Limb (tissue), 2 donors: ENCODE data around the gene TFAP2B.

Source experiments
- DNase-seq, 2 donors: peaks; one replicate each; pipeline ENCODE4 v3.0.0-alpha.2; 2016; ENCODE audit errors: extremely low spot score in 2 of 2

TFAP2B gene

DNA sequence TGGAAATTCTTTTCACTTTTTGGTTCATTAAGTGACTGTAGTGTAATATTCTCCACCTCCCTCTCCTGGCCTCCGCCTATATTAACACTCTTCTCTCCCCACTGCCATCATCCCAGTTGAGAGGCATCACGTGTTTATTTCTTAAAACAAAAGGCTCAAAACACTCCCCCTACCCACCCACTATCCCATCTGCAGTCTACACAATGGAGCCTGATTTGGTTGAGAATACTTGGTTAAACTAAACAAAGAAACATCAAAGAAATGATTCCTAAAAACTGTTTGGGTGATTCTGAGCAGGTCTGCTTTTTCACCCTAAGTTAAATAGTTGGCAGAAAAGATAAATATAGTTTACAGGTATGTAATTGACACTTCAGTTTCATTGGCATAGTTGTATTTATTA, 5.9 kb downstream of the TFAP2B start:
- no peak for DNase-seq

- no peak for DNase-seq
These were observed 6.8 kb downstream of the TFAP2B start for GRCh38 chr6:50825375-50826036.

DNA sequence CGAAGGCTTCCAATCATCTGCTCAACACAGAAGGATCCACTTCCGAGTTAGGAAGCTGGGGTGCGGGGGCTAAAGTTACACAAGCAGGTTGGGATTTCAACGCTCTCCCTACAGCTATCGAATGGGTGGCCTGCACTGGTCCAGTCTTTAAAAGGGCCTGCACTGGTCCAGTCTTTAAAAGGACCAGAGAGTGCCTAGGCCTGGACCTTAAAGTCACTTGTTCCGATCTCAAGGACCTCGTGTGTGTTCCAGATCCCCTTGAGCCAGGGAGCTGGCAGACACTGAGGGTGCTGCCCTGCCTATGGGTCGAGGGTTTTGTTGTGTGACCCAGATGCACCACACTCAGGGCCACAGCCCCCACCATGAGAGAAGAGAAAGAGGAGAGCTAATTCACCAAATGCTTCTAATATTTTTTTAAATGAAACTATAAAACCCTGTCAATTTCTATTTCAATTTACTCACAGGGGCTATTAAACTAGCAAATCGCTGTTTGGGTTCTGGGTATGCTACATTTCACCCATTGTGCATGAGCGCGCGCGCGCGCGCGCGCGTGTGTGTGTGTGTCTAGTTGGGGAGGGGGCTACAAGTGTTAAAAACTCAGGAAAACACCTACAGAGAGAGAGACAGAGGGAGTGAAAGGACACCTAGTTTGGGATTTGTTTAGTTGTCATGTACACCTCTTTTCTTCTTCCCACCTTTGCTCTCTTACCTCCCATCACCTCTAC, 7.5 kb downstream of the TFAP2B start:
- no peak for DNase-seq

DNA sequence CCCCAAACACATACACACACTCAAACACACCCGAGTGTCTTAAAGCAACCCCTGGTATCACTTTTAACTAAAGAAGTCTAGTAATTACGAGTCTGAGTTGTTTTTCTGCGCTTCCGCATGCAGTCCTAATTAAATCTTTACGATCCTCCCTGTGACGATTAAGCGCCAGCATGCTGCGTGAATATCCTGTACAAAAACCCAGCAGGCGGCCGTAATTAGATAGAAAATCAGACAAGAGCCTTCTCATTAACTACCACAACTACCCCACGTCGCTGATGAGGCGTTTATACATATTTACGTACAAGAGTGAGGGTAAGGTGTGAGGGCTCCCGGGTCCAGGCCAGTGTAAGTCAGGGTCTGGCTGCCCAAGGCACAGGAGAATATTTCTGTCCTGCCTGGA, 8.1 kb downstream of the TFAP2B start:
- no peak for DNase-seq

DNA sequence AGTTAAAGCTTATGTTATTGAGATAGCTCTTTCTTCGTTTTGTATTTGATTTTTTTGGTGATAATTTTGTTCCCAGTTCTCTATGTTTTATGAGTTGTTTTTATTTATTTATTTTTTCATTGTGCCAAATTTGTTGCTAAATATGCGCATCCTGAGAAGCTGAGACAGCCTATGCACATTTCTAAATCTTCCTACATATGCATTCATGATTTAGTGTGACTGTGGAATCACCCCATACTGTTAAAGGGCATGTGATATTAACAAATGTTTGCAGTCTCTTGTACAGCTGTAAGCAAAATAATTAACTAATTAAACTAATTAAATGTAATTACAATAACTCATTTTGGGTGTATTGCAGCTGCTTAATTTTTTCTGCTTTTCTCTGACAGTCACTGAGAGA, 10.4 kb downstream of the TFAP2B start:
- no peak for DNase-seq

DNA sequence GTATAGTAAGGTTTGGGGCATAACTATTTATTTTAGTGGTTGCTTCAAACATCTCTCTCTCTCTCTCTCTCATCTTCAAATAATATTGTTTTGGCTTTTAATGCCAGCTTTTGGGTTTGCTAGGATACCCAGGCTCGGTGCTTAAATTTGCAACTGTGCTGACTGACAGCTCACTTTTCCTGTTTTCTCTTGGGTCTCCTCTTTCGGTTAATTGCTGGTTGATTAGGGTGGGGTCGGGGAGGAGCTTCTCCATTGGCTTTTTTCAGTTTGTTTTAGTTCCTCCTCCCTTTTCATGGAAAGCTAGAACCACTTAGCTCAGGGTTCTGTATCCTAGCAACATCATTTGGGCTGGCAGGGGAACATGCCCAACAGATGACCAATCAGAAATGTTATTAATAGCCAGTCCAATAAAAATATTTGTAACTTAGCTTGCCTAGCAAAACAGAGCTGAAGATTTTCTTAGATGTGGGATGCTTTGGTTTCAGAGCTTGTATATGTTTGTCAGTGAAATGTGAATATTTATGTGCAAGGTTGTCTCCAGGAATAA, 11.3 kb downstream of the TFAP2B start:
- no peak for DNase-seq

DNA sequence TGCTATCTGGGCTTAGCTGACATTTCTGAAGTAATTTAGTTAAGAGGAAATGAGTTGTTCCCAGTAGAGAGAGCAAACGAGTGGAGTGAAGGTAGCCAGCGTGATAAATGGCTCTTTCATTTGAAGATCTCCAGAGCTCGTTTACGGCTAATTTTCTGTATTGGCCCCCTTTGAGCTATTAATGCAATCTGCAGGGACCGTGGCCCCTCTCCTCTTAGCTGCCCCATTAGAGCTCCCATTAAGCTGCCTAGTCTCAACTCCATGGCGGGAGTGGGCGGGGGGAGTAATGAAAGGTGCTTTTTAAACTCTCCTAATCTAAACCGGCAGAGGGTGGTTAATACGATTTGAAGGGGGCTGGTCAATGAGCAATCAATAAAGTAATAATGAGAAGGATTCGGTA, 12.5 kb downstream of the TFAP2B start:
- DNase-seq: no peak

DNA sequence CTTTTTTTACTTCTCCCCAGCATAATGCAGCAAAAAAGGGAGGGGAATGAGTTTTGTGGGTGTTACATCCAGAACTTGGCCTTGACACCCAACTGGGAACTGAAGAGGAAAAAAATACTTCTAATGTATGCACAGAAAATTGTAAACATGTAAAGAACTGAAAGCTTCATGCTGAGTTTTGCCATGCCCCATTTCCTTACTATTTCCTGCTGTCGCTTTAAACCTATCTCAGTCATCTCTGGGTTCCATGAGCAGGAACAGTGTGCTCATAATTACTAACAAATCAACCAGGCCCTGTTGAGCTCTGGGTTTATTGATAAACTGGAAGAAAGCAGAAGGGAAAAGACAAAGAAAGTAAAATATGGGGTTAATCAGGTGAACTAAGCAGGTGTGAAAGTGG, 14.2 kb downstream of the TFAP2B start:
- DNase-seq: no peak

- DNase-seq: no peak
These were observed 16.3 kb downstream of the TFAP2B start for GRCh38 chr6:50834929-50835410.

DNA sequence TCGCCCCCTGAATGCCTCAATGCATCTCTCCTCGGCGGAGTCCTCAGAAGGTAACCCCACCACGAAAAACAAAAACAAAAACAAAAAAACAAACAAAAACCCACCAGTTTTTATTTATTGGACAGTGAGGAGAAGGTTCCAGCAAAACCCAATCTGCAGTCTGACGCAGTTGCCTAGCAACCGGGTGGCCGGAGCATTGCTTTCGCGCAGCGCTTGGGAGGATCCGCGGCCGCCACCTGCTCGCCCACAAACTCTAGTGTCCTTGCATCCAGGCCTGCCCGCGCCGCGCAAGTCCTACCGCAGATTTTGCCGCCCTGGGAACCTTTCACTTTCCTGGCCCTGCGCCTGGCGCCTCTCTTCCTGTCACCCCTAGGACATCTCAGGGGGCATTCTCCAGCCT, 17.6 kb downstream of the TFAP2B start:
- DNase-seq: no peak

DNA sequence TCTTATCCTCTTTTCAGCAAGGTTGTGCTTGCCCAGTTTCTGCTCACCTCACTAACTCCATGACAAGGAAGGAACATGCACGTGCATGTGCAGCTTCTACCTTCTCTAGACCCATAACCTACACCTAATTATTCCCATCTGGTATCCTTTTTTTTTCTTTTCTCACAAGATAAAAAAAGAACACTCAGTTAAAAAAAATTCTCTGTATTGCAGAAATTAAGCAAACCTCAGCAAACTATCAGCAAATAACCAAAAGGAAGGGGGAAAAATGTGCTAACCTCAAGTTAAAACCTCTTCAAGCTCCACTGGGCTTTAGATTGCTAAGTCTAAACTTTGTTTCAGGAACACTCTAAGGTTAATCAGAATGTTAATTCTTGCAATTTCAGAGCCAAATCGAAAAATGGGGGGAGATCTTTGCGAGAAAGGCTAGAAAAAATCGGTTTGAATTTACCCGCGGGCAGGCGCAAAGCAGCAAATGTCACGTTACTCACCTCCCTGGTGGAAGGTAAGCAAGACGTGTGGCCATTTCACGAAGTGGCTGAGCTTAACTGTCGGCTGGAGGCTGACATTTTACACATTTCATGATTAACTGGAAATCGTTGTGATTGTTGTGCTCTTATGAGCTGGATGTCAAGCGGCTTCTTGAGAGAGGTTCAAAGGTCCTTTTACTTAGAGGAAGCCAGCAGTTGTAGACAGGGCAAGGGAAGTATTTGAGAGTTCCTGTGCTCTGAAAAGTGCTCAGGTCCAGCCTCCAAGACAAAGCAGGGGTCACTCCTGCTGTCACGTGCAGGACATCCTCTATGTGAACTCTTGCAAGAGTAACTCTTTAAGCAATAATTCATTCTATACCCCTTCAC, 19.1 kb downstream of the TFAP2B start:
- no peak for DNase-seq

- no peak for DNase-seq
These were observed 21.6 kb downstream of the TFAP2B start for GRCh38 chr6:50840112-50840810.

DNA sequence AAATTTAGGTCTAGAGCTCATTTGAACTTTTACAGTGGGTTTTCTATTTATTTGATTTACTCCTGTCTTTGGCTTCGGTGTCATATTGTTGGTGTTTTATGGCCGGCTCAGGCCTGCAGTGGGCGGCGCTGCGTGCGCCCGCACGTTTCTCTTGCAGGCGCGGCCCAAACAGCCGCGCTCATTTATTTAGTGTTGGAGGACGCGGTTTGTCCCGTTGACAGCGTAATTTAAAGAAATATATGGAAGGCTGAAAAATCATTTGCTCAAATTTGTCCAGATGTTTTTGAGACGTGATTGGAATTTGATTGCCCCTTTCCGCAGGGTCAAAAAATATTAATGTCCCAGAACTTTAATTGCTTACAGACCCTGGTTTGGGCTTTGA, 22.1 kb downstream of the TFAP2B start:
- DNase-seq: no peak

- no peak for DNase-seq
These were observed 23.8 kb downstream of the TFAP2B start for GRCh38 chr6:50842446-50842845.

DNA sequence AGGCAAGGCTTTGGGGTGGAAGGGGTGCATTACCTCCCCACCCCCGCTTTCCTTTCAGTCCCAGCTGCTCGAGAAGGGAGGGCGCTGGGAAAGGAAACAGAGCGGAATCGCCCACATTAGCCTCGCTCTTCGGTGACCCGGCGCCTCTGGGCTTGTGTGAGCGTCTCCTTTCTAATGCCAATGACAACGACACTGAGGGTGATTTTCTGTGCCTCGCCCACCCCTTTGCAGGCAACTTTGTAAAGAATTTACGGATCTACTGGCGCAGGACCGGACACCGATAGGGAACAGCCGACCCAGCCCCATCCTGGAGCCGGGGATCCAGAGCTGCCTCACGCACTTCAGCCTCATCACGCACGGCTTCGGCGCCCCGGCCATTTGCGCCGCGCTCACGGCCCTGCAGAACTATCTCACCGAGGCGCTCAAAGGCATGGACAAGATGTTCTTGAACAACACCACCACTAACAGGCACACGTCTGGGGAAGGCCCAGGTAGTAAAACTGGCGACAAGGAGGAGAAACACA, 24.3 kb downstream of the TFAP2B start:
- DNase-seq: peak in 1 of 2 donors; percentile 52

DNA sequence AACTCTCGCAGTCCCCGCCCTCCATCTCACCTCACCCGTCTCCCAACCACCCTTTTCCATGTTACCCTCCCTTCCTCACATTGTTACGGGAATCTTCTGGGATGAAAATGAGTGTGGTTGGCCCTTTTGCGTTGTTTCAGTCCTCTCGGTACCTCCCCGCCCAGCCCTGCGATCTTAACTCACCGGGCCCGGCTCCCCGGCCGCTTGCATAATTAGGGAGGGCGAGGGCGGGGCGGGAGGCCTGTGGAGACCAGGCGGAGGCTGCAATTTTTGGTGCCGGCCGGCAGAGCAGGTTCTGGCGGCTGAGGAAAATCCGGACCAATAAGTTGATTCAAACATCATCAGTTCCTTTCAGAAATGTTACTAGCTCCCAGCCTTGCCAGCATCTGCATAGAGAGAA, 25.2 kb downstream of the TFAP2B start:
- peak in 1 of 2 donors; percentile 59 for DNase-seq

DNA sequence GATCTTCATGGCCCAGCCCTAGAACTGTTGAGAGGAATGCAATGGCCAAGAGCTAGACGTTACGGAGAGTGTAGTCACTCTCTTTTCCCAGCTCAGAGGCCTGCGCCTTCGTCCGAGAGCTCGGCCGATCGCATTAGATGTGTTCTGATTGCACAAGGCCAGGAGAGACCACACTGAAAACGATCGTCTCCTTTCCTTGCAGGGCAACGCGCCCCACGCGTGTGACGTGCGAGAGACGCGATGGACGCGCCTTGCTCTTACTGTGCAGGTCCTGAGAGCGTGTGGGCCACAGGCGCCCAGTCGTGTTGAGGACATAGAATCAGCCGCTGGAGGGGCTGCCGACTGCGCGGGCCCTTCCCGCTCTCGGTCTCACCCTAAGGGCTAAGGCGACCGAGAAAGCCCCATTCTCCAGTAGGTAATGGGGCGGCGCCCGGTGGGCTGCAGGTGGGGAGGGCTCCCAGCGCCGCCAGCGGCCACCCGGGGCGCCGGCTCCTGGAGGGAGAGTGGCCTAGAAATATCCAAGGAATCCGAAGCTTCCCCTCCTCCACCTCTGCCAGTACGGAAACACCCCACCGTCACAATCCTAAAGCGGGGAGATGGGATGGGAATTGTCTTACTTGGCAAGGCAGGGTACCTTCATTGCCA, 26.9 kb downstream of the TFAP2B start:
- peak in 1 of 2 donors; percentile 55 for DNase-seq

- DNase-seq: no peak
These were observed 27.6 kb downstream of the TFAP2B start for GRCh38 chr6:50846144-50846851.

- no peak for DNase-seq
These were observed 28.1 kb downstream of the TFAP2B start for GRCh38 chr6:50846852-50847155.
